Effector memory CD4-positive, alpha-beta T cell (primary cell): ENCODE results near the gene TNPO2.
A peak's percentile ranks its signal among the peaks of the same experiment; 100 is the strongest.
"Not testable (repeated sequence)": the region's sequence is repeated elsewhere in the genome, so short reads cannot be mapped to it uniquely, and the experiment has no call there.

Experiments
- DNase-seq, 3 donors: peaks; one replicate each; pipeline ENCODE4 v3.0.0-alpha.2; 2020
- H3K27ac ChIP-seq: 2 replicates; pipeline ENCODE4 v1.7.0; 2013; ENCODE audit warnings: mild to moderate bottlenecking, low read length, moderate library complexity; ENCODE audit not compliant: insufficient read depth, poor library complexity, severe bottlenecking
- H3K27me3 ChIP-seq: replicated peaks from 2 replicates; pipeline ENCODE4 v1.7.0; 2013; ENCODE audit warnings: mild to moderate bottlenecking, low read length; ENCODE audit not compliant: insufficient read depth, control insufficient read depth, poor library complexity, severe bottlenecking
- H3K36me3 ChIP-seq: 2 replicates; pipeline ENCODE4 v1.7.0; 2013; ENCODE audit warnings: mild to moderate bottlenecking, low read length, moderate library complexity; ENCODE audit not compliant: control insufficient read depth, insufficient read depth
- H3K4me1 ChIP-seq: 2 replicates; pipeline ENCODE4 v1.7.0; 2013; ENCODE audit warnings: low read length, mild to moderate bottlenecking; ENCODE audit not compliant: control insufficient read depth, insufficient read depth, poor library complexity, severe bottlenecking
- H3K4me3 ChIP-seq: 2 replicates; pipeline ENCODE4 v1.7.0; 2013; ENCODE audit warnings: low read length, low read depth, mild to moderate bottlenecking; ENCODE audit not compliant: insufficient read depth, poor library complexity, severe bottlenecking
- H3K9me3 ChIP-seq: 2 replicates; pipeline ENCODE4 v1.7.0; 2013; ENCODE audit warnings: mild to moderate bottlenecking, low read length, moderate library complexity; ENCODE audit not compliant: control insufficient read depth

TNPO2 gene

GRCh38 chr19:12722566-12723380 lies 959 bp downstream of the TNPO2 start:
- Histone ChIP-seq H3K9me3 (no peaks in the 10 kb centered on the region), H3K27ac (peak overlapping the region; percentile 75), H3K27me3 (no peaks in the 10 kb centered on the region), H3K4me1 (peaks cover 19% of the 10 kb centered on the region), H3K36me3 (peaks cover 6% of the 10 kb centered on the region), H3K4me3 (peak overlapping the region; percentile 55)
- DNase-seq, result peak; percentile 91 to 95 (median 91)

- Histone ChIP-seq H3K27ac (peak overlapping the region; percentile 75), H3K4me3 (peak overlapping the region; percentile 55), H3K4me1 (peaks cover 19% of the 10 kb centered on the region), H3K36me3 (peaks cover 6% of the 10 kb centered on the region), H3K27me3 (no peaks in the 10 kb centered on the region), H3K9me3 (no peaks in the 10 kb centered on the region)
- peak; percentile 22 to 42 (median 41) for DNase-seq
These were observed 1.8 kb downstream of the TNPO2 start for GRCh38 chr19:12721656-12722565.

GRCh38 chr19:12720851-12721655 lies 2.7 kb downstream of the TNPO2 start:
- Histone ChIP-seq H3K27ac (peak overlapping the region; percentile 75), H3K36me3 (peaks cover 6% of the 10 kb centered on the region), H3K4me3 (peak overlapping the region; percentile 55), H3K27me3 (no peaks in the 10 kb centered on the region), H3K9me3 (no peaks in the 10 kb centered on the region), H3K4me1 (peaks cover 19% of the 10 kb centered on the region)
- DNase-seq, result no peak

- Histone ChIP-seq H3K27ac (no peak overlapping the region), H3K9me3 (no peaks in the 10 kb centered on the region), H3K4me1 (peaks cover 19% of the 10 kb centered on the region), H3K36me3 (peaks cover 13% of the 10 kb centered on the region), H3K4me3 (no peak overlapping the region), H3K27me3 (no peaks in the 10 kb centered on the region)
- no peak for DNase-seq
These were observed 3.4 kb downstream of the TNPO2 start for GRCh38 chr19:12720296-12720695.

- Histone ChIP-seq H3K27me3 (no peaks in the 10 kb centered on the region), H3K36me3 (peaks cover 39% of the 10 kb centered on the region), H3K27ac (no peak overlapping the region), H3K9me3 (no peaks in the 10 kb centered on the region), H3K4me3 (no peak overlapping the region), H3K4me1 (peaks cover 7% of the 10 kb centered on the region)
- no peak for DNase-seq
These were observed 7.8 kb downstream of the TNPO2 start for GRCh38 chr19:12715929-12716328.

- no peak overlapping the region for H3K27ac ChIP-seq
- no peaks in the 10 kb centered on the region for H3K4me1 ChIP-seq
- H3K36me3 ChIP-seq, result peaks cover 44% of the 10 kb centered on the region
These were observed 8.6 kb downstream of the TNPO2 start for GRCh38 chr19:12715102-12715501.

GRCh38 chr19:12713304-12713703 lies 10.4 kb downstream of the TNPO2 start:
- H3K27me3 ChIP-seq, H3K9me3 ChIP-seq, H3K4me1 ChIP-seq, H3K4me3 ChIP-seq, DNase-seq, H3K27ac ChIP-seq: not testable (repeated sequence)
- H3K36me3 ChIP-seq, result peaks cover 43% of the 10 kb centered on the region

More at GRCh38 chr19:12715102-12715501, 8.6 kb downstream of the TNPO2 start:
- H3K9me3 ChIP-seq, result no peaks in the 10 kb centered on the region
- DNase-seq, result no peak
- H3K4me3 ChIP-seq, result no peak overlapping the region
- no peaks in the 10 kb centered on the region for H3K27me3 ChIP-seq

GRCh38 chr19:12712077-12712476 lies 11.7 kb downstream of the TNPO2 start:
- not testable (repeated sequence) for H3K4me1 ChIP-seq, H3K27me3 ChIP-seq, H3K4me3 ChIP-seq, H3K27ac ChIP-seq, DNase-seq, H3K9me3 ChIP-seq
- peaks cover 43% of the 10 kb centered on the region for H3K36me3 ChIP-seq

- DNase-seq, result no peak
- H3K36me3 ChIP-seq, result peaks cover 49% of the 10 kb centered on the region
- no peak overlapping the region for H3K27ac ChIP-seq
- H3K4me3 ChIP-seq, result no peak overlapping the region
- no peaks in the 10 kb centered on the region for H3K27me3 ChIP-seq
- no peaks in the 10 kb centered on the region for H3K4me1 ChIP-seq
- H3K9me3 ChIP-seq, result no peaks in the 10 kb centered on the region
These were observed 12.5 kb downstream of the TNPO2 start for GRCh38 chr19:12711187-12711586.
